ENCODE measurements around the gene TAS2R60.

DNA sequence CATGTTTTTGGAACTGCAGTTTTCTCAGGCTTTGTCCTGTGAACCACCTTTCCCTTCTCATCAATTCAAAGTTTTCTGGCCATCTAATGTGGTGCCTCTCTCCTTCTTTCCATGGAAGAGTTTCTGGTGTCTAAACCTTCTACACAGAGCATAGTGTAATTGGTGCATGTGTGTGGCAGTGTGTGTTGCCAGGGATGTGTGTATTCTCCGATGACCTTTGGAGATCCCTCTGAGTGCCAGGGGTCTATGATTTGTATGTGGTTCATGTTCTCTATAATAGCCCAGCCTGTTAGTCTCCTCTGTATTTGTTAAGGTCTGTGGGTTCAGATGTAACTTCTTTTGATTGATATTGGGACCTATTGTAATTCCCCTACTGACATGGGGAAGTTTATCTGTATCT lies 1.5 kb downstream of the TAS2R60 start:
- TF ChIP-seq, protein P1, sequence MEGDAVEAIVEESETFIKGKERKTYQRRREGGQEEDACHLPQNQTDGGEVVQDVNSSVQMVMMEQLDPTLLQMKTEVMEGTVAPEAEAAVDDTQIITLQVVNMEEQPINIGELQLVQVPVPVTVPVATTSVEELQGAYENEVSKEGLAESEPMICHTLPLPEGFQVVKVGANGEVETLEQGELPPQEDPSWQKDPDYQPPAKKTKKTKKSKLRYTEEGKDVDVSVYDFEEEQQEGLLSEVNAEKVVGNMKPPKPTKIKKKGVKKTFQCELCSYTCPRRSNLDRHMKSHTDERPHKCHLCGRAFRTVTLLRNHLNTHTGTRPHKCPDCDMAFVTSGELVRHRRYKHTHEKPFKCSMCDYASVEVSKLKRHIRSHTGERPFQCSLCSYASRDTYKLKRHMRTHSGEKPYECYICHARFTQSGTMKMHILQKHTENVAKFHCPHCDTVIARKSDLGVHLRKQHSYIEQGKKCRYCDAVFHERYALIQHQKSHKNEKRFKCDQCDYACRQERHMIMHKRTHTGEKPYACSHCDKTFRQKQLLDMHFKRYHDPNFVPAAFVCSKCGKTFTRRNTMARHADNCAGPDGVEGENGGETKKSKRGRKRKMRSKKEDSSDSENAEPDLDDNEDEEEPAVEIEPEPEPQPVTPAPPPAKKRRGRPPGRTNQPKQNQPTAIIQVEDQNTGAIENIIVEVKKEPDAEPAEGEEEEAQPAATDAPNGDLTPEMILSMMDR (IDR thresholded peaks at IDR 0.05), result no peak
- TF ChIP-seq YY1 (IDR thresholded peaks at IDR 0.05; ENCODE audit: low read depth), result no peak
- TF ChIP-seq, protein P2, sequence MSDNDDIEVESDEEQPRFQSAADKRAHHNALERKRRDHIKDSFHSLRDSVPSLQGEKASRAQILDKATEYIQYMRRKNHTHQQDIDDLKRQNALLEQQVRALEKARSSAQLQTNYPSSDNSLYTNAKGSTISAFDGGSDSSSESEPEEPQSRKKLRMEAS (IDR thresholded peaks at IDR 0.05; ENCODE audit: low read depth), result no peak
- TF ChIP-seq EZH2phosphoT487 (IDR thresholded peaks at IDR 0.05; ENCODE audit: borderline replicate concordance, low read depth), result no peak
- no peak for TF ChIP-seq POLR2AphosphoS5 (IDR thresholded peaks at IDR 0.05; ENCODE audit: low read depth, low read length)
- no peak for TF ChIP-seq NFIC (IDR thresholded peaks at IDR 0.05; ENCODE audit: borderline replicate concordance)
- TF ChIP-seq JUND (IDR thresholded peaks at IDR 0.05), result no peak
- TF ChIP-seq SIN3A (IDR thresholded peaks at IDR 0.05; ENCODE audit: borderline replicate concordance, low read depth, low read length), result no peak
- no peak for TF ChIP-seq TEAD4 (IDR thresholded peaks at IDR 0.05; ENCODE audit: borderline replicate concordance, insufficient read depth)
- no peak for TF ChIP-seq MEF2A (IDR thresholded peaks at IDR 0.05; ENCODE audit: borderline replicate concordance, low read depth)
- no peak for TF ChIP-seq NRF1 (IDR thresholded peaks at IDR 0.05; ENCODE audit: low read depth, low read length)
- TF ChIP-seq EP300 (IDR thresholded peaks at IDR 0.05; ENCODE audit: borderline replicate concordance in 1 of 2, low read depth in 1 of 2, low read length in 1 of 2), result no peak
